Type B pancreatic cell (in vitro differentiated cells): Measurements from ENCODE around the gene FBXO47. TPM values are rescaled to one million over a fixed set of nuclear protein-coding genes. Genes with fewer than 3 reads are reported as not detected.
"Not testable (repeated sequence)": the region's sequence is repeated elsewhere in the genome, so short reads cannot be mapped to it uniquely, and the experiment has no call there.

Experiments used
- DNase-seq: peaks from one replicate; pipeline ENCODE4 v3.0.0; 2021; ENCODE audit warnings: mixed read lengths; ENCODE audit not compliant: unreplicated experiment; ENCODE audit errors: extremely low spot score
- H3K27ac Mint-ChIP-seq: 2 replicates; pipeline ENCODE4 v1.8.0; 2021; ENCODE audit warnings: mild to moderate bottlenecking, mixed read lengths
- H3K27me3 Mint-ChIP-seq: 2 replicates; pipeline ENCODE4 v1.8.0; 2021; ENCODE audit warnings: mixed read lengths
- H3K36me3 Mint-ChIP-seq: 2 replicates; pipeline ENCODE4 v1.8.0; 2021; ENCODE audit warnings: mixed read lengths
- H3K4me1 Mint-ChIP-seq: one replicate; pipeline ENCODE4 v1.8.0; 2021; ENCODE audit warnings: mixed read lengths; ENCODE audit not compliant: unreplicated experiment
- H3K4me3 Mint-ChIP-seq: 2 replicates; pipeline ENCODE4 v1.8.0; 2021; ENCODE audit warnings: mild to moderate bottlenecking, mixed read lengths
- H3K9me3 Mint-ChIP-seq: 2 replicates; pipeline ENCODE4 v1.8.0; 2021; ENCODE audit warnings: mixed read lengths
- CTCF ChIP-seq: fragments of 200-600 bp; sonication (generic); conservative IDR thresholded peaks from 2 replicates; pipeline ENCODE4 v1.5.0; 2021; ENCODE audit warnings: antibody characterized with exemption, mild to moderate bottlenecking
- total RNA-seq: library from RNA; stranded (reverse); gene quantifications from 2 replicates; pipeline ENCODE4 v1.2.1, GENCODE V29; 2021; ENCODE audit warnings: low replicate concordance

Gene FBXO47
- total RNA-seq, 1 donor from 2014 or later = not detected

- no peaks in the 10 kb centered on the region for H3K9me3 Mint-ChIP-seq
- H3K4me3 Mint-ChIP-seq = no peak overlapping the region
- TF ChIP-seq CTCF = no peak
- H3K36me3 Mint-ChIP-seq = no peaks in the 10 kb centered on the region
- peaks cover 3% of the 10 kb centered on the region for H3K27me3 Mint-ChIP-seq
- H3K27ac Mint-ChIP-seq = no peak overlapping the region
- peaks cover 4% of the 10 kb centered on the region for H3K4me1 Mint-ChIP-seq
- no peak for DNase-seq
These were observed 26.8 kb downstream of the FBXO47 start for GRCh38 chr17:38940404-38940803.

DNA sequence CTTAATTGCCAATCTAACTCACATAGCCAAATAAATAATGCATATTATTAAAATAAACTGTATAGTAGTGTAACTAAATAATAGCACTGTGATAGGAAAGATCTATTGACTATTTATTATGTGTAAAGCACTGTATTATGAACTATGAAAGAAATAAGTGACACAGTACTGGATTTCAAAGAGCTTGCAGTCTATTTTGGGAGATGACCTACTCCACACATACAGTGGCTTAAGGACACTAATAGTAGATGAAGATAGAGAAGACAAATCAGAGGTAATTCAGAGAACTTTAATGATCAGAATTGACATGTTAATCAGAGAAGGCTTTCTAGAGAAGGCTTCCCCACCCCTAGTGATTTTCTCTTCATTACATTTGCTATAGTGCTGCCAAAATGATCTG lies 27.2 kb downstream of the FBXO47 start:
- Mint-ChIP-seq H3K27me3 (peaks cover 3% of the 10 kb centered on the region), H3K4me1 (peaks cover 4% of the 10 kb centered on the region), H3K4me3 (no peak overlapping the region), H3K9me3 (no peaks in the 10 kb centered on the region), H3K27ac (no peak overlapping the region), H3K36me3 (no peaks in the 10 kb centered on the region)
- no peak for TF ChIP-seq CTCF
- DNase-seq = no peak

DNA sequence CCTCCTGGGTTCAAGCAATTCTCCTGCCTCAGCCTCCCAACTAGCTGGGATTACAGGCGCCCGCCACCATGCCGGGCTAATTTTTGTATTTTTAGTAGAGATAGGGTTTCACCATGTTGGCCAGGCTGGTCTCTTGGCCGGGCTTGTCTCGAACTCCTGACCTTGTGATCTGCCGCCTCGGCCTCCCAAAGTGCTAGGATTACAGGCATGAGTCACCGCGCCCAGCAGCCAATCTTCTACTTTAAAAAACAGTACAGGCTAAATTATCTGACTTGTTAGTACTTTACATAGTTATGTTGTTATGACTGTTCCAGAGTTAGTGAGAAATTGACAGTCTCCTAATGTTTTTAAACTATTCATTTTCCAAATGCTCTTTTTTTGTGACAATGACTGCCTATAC lies 33.2 kb downstream of the FBXO47 start:
- not testable (repeated sequence) for DNase-seq, H3K27ac Mint-ChIP-seq, H3K36me3 Mint-ChIP-seq, H3K4me3 Mint-ChIP-seq, H3K4me1 Mint-ChIP-seq, H3K27me3 Mint-ChIP-seq, H3K9me3 Mint-ChIP-seq

DNA sequence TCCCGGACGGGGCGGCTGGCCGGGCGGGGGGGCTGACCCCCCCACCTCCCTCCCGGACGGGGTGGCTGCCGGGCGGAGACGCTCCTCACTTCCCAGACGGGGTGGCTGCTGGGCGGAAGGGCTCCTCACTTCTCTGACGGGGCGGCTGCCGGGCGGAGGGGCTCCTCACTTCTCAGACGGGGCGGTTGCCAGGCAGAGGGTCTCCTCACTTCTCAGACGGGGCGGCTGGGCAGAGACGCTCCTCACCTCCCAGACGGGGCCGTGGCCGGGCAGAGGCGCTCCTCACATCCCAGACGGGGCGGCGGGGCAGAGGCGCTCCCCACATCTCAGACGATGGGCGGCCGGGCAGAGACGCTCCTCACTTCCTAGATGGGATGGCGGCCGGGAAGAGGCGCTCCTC lies 36.4 kb downstream of the FBXO47 start:
- H3K9me3 Mint-ChIP-seq, H3K36me3 Mint-ChIP-seq, H3K4me3 Mint-ChIP-seq, H3K4me1 Mint-ChIP-seq, H3K27me3 Mint-ChIP-seq, H3K27ac Mint-ChIP-seq, DNase-seq: not testable (repeated sequence)

DNA sequence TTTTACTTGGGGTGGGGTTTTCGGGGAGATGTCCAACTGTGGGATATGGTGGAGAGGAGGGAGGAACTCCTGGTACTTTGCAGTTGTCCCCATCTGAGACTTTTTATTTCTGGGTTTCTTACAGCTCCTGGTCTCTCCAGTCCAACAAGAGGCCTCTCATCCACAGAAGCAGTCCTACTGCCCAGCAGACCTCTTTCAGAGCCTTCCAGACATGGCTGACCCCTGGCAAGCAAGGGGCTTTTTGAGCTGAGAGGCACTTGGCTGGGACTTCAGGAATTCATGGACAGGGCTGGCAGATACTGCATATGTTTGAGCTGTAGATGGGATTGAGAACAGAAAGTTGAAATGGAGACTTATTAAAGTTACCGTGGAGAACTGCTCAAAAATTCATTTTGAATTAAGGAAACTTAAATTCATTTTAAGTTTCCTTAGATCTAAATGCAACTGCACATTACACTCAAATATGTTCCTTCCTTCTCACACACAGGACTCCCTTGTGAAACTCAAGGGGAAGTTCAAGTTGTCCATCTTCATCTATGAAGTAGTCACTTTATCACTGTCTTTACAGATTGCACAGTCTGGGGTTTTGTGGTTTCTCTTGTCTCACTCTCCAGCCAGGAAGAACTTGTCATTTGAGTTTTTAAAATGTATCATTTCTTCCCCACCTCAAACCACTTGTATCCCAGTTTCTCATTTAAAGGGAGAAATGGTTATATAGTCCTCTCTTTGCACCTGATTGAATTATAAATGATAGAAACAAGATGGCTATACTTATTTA lies 40.7 kb downstream of the FBXO47 start:
- no peaks in the 10 kb centered on the region for H3K27me3 Mint-ChIP-seq
- no peak for TF ChIP-seq CTCF
- no peak overlapping the region for H3K4me3 Mint-ChIP-seq

GRCh38 chr17:38925263-38925995 lies 41.8 kb downstream of the FBXO47 start, which contains the start of gene LASP1NB:
LASP1NB (plus strand) TSS chr17:38925614.
- no peak within 1 kb of the TSS for H3K27ac Mint-ChIP-seq
- no peak for TF ChIP-seq CTCF
- H3K4me1 Mint-ChIP-seq = peaks cover 21% of the 10 kb centered on the region
- no peaks in the 10 kb centered on the region for H3K9me3 Mint-ChIP-seq
- no peaks in the 10 kb centered on the region for H3K36me3 Mint-ChIP-seq
- DNase-seq = no peak
- no peaks in the 10 kb centered on the region for H3K27me3 Mint-ChIP-seq
- peak within 1 kb of the TSS; percentile 20 for H3K4me3 Mint-ChIP-seq

More for the DNA sequence above, 40.7 kb downstream of the FBXO47 start:
- Mint-ChIP-seq H3K27ac (no peak overlapping the region), H3K4me1 (peaks cover 19% of the 10 kb centered on the region), H3K36me3 (no peaks in the 10 kb centered on the region), H3K9me3 (no peaks in the 10 kb centered on the region)
- no peak for DNase-seq
